HCT116 (cell line): ENCODE data around the gene OR9Q1.

Experiments used
- EGR1 ChIP-seq: IDR thresholded peaks from 2 replicates; pipeline ENCODE4 v1.6.1; 2012; ENCODE audit warnings: low read depth
- POLR2A ChIP-seq: IDR thresholded peaks from 2 replicates; pipeline ENCODE4 v1.7.0; 2011; ENCODE audit warnings: borderline replicate concordance; ENCODE audit not compliant: insufficient read depth, insufficient read length; ENCODE audit errors: extremely low read depth
- POLR2AphosphoS5 ChIP-seq: IDR thresholded peaks from 2 replicates; pipeline ENCODE4 v1.6.1; 2011; ENCODE audit warnings: mild to moderate bottlenecking, low read depth, low read length, moderate library complexity
- TF ChIP-seq, protein P1 (sequence below), 3 experiments: fragments of 200-600 bp in 1 of 3; sonication (generic) in 1 of 3; IDR thresholded peaks in 2 of 3; conservative IDR thresholded peaks in 1 of 3; 2 replicates each; pipeline ENCODE4 v1.5.1; 2012 to 2017; ENCODE audit warnings: low read depth in 2 of 3, low read length in 2 of 3, antibody characterized with exemption in 1 of 3, borderline replicate concordance in 1 of 3, control low read depth in 1 of 3, mild to moderate bottlenecking in 1 of 3, mixed read lengths in 1 of 3, mixed run types in 1 of 3, moderate library complexity in 1 of 3; ENCODE audit not compliant: insufficient read depth in 1 of 3
- TF ChIP-seq, protein P2 (sequence below): IDR thresholded peaks from 2 replicates; pipeline ENCODE4 v1.6.1; 2011; ENCODE audit warnings: mild to moderate bottlenecking, low read length, moderate library complexity; ENCODE audit not compliant: insufficient replicate concordance; ENCODE audit errors: extremely low read depth

DNA sequence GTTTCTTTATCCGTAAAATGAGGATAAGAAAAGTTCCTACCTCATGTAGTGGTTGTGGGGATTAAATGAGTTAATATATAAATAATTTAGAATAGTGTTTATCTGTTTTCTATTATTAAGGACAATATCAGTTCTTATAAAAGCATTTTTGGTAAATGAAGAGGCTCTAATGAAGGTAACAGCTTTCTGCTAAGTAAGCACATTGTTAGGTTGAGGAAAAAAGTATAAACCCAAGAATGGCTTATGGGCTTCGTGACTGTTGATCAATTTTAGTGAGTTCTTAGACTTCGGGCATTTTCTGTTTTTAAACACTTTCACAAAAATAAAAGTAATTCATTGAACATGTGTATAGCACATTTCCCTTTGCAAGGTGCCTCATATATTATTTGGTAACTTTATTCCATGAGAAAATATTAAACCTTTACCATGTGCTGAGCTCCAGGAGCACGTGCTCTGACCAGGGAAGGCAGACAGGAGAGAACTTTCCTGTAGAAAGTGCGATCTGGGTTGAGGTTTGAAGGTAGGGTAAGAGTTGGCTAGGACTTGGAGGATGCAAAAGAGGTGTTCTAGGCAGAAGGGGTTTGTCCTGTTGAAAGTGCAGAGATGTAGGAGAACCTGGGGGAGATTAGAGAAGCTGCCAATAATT lies 153.9 kb downstream of the OR9Q1 start:
- TF ChIP-seq POLR2A (no peak), POLR2AphosphoS5 (no peak), EGR1 (no peak)
- TF ChIP-seq, protein P1, sequence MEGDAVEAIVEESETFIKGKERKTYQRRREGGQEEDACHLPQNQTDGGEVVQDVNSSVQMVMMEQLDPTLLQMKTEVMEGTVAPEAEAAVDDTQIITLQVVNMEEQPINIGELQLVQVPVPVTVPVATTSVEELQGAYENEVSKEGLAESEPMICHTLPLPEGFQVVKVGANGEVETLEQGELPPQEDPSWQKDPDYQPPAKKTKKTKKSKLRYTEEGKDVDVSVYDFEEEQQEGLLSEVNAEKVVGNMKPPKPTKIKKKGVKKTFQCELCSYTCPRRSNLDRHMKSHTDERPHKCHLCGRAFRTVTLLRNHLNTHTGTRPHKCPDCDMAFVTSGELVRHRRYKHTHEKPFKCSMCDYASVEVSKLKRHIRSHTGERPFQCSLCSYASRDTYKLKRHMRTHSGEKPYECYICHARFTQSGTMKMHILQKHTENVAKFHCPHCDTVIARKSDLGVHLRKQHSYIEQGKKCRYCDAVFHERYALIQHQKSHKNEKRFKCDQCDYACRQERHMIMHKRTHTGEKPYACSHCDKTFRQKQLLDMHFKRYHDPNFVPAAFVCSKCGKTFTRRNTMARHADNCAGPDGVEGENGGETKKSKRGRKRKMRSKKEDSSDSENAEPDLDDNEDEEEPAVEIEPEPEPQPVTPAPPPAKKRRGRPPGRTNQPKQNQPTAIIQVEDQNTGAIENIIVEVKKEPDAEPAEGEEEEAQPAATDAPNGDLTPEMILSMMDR (IDR thresholded peaks at IDR 0.05 in 2 of 3, conservative IDR thresholded peaks at IDR 0.05 in 1 of 3; ENCODE audit: borderline replicate concordance in 1 of 3, insufficient read depth in 1 of 3, low read depth in 2 of 3, low read length in 2 of 3), result no peak
- TF ChIP-seq, protein P2, sequence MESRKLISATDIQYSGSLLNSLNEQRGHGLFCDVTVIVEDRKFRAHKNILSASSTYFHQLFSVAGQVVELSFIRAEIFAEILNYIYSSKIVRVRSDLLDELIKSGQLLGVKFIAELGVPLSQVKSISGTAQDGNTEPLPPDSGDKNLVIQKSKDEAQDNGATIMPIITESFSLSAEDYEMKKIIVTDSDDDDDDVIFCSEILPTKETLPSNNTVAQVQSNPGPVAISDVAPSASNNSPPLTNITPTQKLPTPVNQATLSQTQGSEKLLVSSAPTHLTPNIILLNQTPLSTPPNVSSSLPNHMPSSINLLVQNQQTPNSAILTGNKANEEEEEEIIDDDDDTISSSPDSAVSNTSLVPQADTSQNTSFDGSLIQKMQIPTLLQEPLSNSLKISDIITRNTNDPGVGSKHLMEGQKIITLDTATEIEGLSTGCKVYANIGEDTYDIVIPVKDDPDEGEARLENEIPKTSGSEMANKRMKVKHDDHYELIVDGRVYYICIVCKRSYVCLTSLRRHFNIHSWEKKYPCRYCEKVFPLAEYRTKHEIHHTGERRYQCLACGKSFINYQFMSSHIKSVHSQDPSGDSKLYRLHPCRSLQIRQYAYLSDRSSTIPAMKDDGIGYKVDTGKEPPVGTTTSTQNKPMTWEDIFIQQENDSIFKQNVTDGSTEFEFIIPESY, result no peak
